Measurements from ENCODE around the gene LPIN1. TPM values are rescaled to one million over a fixed set of nuclear protein-coding genes. Genes with fewer than 3 reads are reported as not detected.

Gene LPIN1
- total RNA-seq, 1 donor: 62.2 TPM

- no peak for DNase-seq (ENCODE audit: low read depth)
- H3K4me3 ChIP-seq (ENCODE audit: low read depth, low read length): no peak overlapping the region
- no peak for TF ChIP-seq CTCF (IDR thresholded peaks at IDR 0.05; ENCODE audit: insufficient read depth, low read depth, low read length)
Measured at GRCh38 chr2:11864724-11865123, 118.3 kb downstream of the LPIN1 start.

- DNase-seq (ENCODE audit: low read depth): no peak
- H3K4me3 ChIP-seq (ENCODE audit: low read depth, low read length): no peak overlapping the region
- no peak for TF ChIP-seq CTCF (IDR thresholded peaks at IDR 0.05; ENCODE audit: insufficient read depth, low read depth, low read length)
Measured at GRCh38 chr2:11865378-11865777, 118.9 kb downstream of the LPIN1 start.

- no peak for TF ChIP-seq CTCF (IDR thresholded peaks at IDR 0.05; ENCODE audit: insufficient read depth, low read depth, low read length)
- H3K4me3 ChIP-seq (ENCODE audit: low read depth, low read length): no peak overlapping the region
- no peak for DNase-seq (ENCODE audit: low read depth)
Measured at GRCh38 chr2:11865805-11866204, 119.4 kb downstream of the LPIN1 start.

GRCh38 chr2:11866358-11867335 is 120.2 kb downstream of the LPIN1 start:
- H3K4me3 ChIP-seq (ENCODE audit: low read depth, low read length): no peak overlapping the region
- no peak for TF ChIP-seq CTCF (IDR thresholded peaks at IDR 0.05; ENCODE audit: insufficient read depth, low read depth, low read length)
- no peak for DNase-seq (ENCODE audit: low read depth)

- TF ChIP-seq CTCF (IDR thresholded peaks at IDR 0.05; ENCODE audit: insufficient read depth, low read depth, low read length): no peak
- no peak for DNase-seq (ENCODE audit: low read depth)
Measured at GRCh38 chr2:11867926-11868325, 121.5 kb downstream of the LPIN1 start.

GRCh38 chr2:11869391-11869991 is 123.1 kb downstream of the LPIN1 start:
- DNase-seq (ENCODE audit: low read depth): no peak
- no peak for TF ChIP-seq CTCF (IDR thresholded peaks at IDR 0.05; ENCODE audit: insufficient read depth, low read depth, low read length)
- H3K4me3 ChIP-seq (ENCODE audit: low read depth, low read length): no peak overlapping the region

More at GRCh38 chr2:11867926-11868325, 121.5 kb downstream of the LPIN1 start:
- H3K4me3 ChIP-seq (ENCODE audit: low read depth, low read length): no peak overlapping the region

Measured in fibroblast of villous mesenchyme (primary cell).